H1 (cell line): Measurements from ENCODE around the gene LINC01488. TPM values are rescaled to one million over a fixed set of nuclear protein-coding genes. Genes with fewer than 3 reads are reported as not detected.

Experiments used
- CTCF ChIA-PET: fragments of 300-600 bp; sonication (Branson Sonifier 250); formaldehyde crosslinking; loops from one replicate; lab custom pipeline; 2021; ENCODE audit not compliant: partially characterized antibody; lab: Charles Lee
- POLR2A ChIA-PET: fragments of 300-600 bp; sonication (Branson Sonifier 250); formaldehyde crosslinking; loops from one replicate; lab custom pipeline; 2021; ENCODE audit warnings: inconsistent platforms; ENCODE audit not compliant: partially characterized antibody; lab: Charles Lee
- DNase-seq, 2 experiments: peaks; one replicate each; pipeline versions ENCODE4 v3.0.0 to v3.0.0-alpha.2; 2010 to 2022; ENCODE audit warnings: low spot score in 2 of 2, low read depth in 1 of 2, mixed read lengths in 1 of 2
- FAIRE-seq: peaks from 2 replicates; lab custom pipeline; 2011; peaks lifted over from hg19 to GRCh38; lab: Jason Lieb, UNC
- H2AFZ ChIP-seq: 2 replicates; pipeline ENCODE4 v1.8.1; 2012; ENCODE audit warnings: low read length, inconsistent platforms
- H2AK5ac ChIP-seq: 2 replicates; pipeline ENCODE4 v1.6.1; 2013; ENCODE audit warnings: low read depth, low read length
- H2BK120ac ChIP-seq: replicated peaks from 2 replicates; pipeline ENCODE3; 2013; ENCODE audit warnings: low read depth, low read length, inconsistent platforms
- H2BK12ac ChIP-seq: 2 replicates; pipeline ENCODE4 v1.6.1; 2013; ENCODE audit warnings: low read depth, low read length
- H2BK15ac ChIP-seq: 2 replicates; pipeline ENCODE4 v1.6.1; 2013; ENCODE audit warnings: low read length
- H2BK20ac ChIP-seq: 2 replicates; pipeline ENCODE4 v1.6.1; 2013; ENCODE audit warnings: low read length
- H2BK5ac ChIP-seq: 2 replicates; pipeline ENCODE4 v1.6.1; 2013; ENCODE audit warnings: low read depth, low read length
- H3K14ac ChIP-seq: 2 replicates; pipeline ENCODE4 v1.6.1; 2013; ENCODE audit warnings: inconsistent platforms; ENCODE audit not compliant: insufficient read length
- H3K18ac ChIP-seq: 2 replicates; pipeline ENCODE4 v1.6.1; 2013; ENCODE audit warnings: low read length; ENCODE audit errors: extremely low read depth
- H3K23ac ChIP-seq: 2 replicates; pipeline ENCODE4 v1.6.1; 2013; ENCODE audit warnings: inconsistent platforms; ENCODE audit not compliant: insufficient read length
- H3K23me2 ChIP-seq: 2 replicates; pipeline ENCODE4 v1.6.1; 2013; ENCODE audit warnings: low read depth, low read length
- H3K27ac ChIP-seq: 2 replicates; pipeline ENCODE4 v1.6.1; 2011; ENCODE audit warnings: low read depth, low read length, inconsistent platforms
- H3K27me3 ChIP-seq, 4 experiments: replicated peaks in 1 of 4; 1 replicate in 1 of 4; 2 replicates in 3 of 4; pipeline versions ENCODE4 v1.6.1 to v1.8.1; 2011 to 2013; ENCODE audit warnings: low read length in 3 of 4, mild to moderate bottlenecking in 3 of 4, inconsistent platforms in 2 of 4, mixed read lengths in 2 of 4, moderate library complexity in 1 of 4; ENCODE audit not compliant: control insufficient read depth in 3 of 4, insufficient read depth in 3 of 4; ENCODE audit errors: extremely low read depth in 1 of 4
- H3K36me3 ChIP-seq, 4 experiments: 2 replicates each; pipeline versions ENCODE4 v1.6.1 to v1.8.1; 2011 to 2013; ENCODE audit warnings: mild to moderate bottlenecking in 4 of 4, low read length in 3 of 4, moderate library complexity in 2 of 4, control low read depth in 1 of 4, inconsistent platforms in 1 of 4; ENCODE audit not compliant: insufficient read depth in 4 of 4, control insufficient read depth in 2 of 4
- H3K4ac ChIP-seq: replicated peaks from 2 replicates; pipeline ENCODE3; 2013; ENCODE audit warnings: low read length, low read depth, mixed read lengths, inconsistent platforms; ENCODE audit not compliant: insufficient read length
- H3K4me1 ChIP-seq, 4 experiments: replicated peaks in 1 of 4; 1 replicate in 1 of 4; 2 replicates in 3 of 4; pipeline versions ENCODE4 v1.6.1 to v1.8.1; 2011 to 2013; ENCODE audit warnings: low read length in 3 of 4, inconsistent platforms in 2 of 4, mixed read lengths in 1 of 4; ENCODE audit not compliant: insufficient read depth in 4 of 4, control insufficient read depth in 3 of 4
- H3K4me2 ChIP-seq, 2 experiments: 2 replicates each; pipeline versions ENCODE4 v1.6.1 to v1.8.1; 2011 to 2013; ENCODE audit warnings: low read depth in 2 of 2, low read length in 2 of 2, control low read depth in 1 of 2, inconsistent platforms in 1 of 2, mild to moderate bottlenecking in 1 of 2; ENCODE audit not compliant: insufficient read depth in 1 of 2
- H3K4me3 ChIP-seq, 4 experiments: fragments of 200-600, 300-600 bp in 1 of 4; sonication (generic), shearing (Covaris generic), sonication (Bioruptor Twin) in 1 of 4; 2 replicates each; pipeline versions ENCODE4 v1.5.1 to v1.8.1; 2011 to 2016; ENCODE audit warnings: low read length in 4 of 4, low read depth in 3 of 4, control low read depth in 2 of 4, inconsistent platforms in 2 of 4, mild to moderate bottlenecking in 2 of 4, mixed read lengths in 1 of 4, moderate library complexity in 1 of 4; ENCODE audit not compliant: insufficient read depth in 2 of 4; ENCODE audit errors: extremely low read depth in 1 of 4
- H3K56ac ChIP-seq: replicated peaks from 2 replicates; pipeline ENCODE3; 2013; ENCODE audit warnings: low read depth, mild to moderate bottlenecking, mixed read lengths, low read length, inconsistent platforms; ENCODE audit not compliant: insufficient read length
- H3K79me1 ChIP-seq: 2 replicates; pipeline ENCODE4 v1.6.1; 2013; ENCODE audit warnings: low read depth, low read length, control low read depth
- H3K79me2 ChIP-seq, 2 experiments: 2 replicates each; pipeline versions ENCODE4 v1.6.1 to v1.8.1; 2012 to 2013; ENCODE audit warnings: low read length in 2 of 2, mild to moderate bottlenecking in 2 of 2, inconsistent platforms in 1 of 2; ENCODE audit not compliant: insufficient read depth in 2 of 2, control insufficient read depth in 1 of 2
- H3K9ac ChIP-seq, 4 experiments: replicated peaks in 1 of 4; 1 replicate in 1 of 4; 2 replicates in 3 of 4; pipeline versions ENCODE4 v1.6.1 to v1.8.1; 2011 to 2013; ENCODE audit warnings: low read depth in 3 of 4, low read length in 3 of 4, control low read depth in 2 of 4, mild to moderate bottlenecking in 2 of 4, moderate library complexity in 2 of 4, inconsistent platforms in 1 of 4; ENCODE audit errors: extremely low read depth in 1 of 4
- H3K9me3 ChIP-seq, 2 experiments: 2 replicates each; pipeline versions ENCODE4 v1.6.1 to v1.8.1; 2012 to 2013; ENCODE audit warnings: mild to moderate bottlenecking in 2 of 2, moderate library complexity in 2 of 2, control low read depth in 1 of 2, inconsistent platforms in 1 of 2, low read depth in 1 of 2, low read length in 1 of 2, mixed read lengths in 1 of 2; ENCODE audit not compliant: insufficient read depth in 2 of 2
- H4K20me1 ChIP-seq, 2 experiments: replicated peaks in 1 of 2; 2 replicates each; pipeline versions ENCODE3 to v1.8.1; 2011 to 2013; ENCODE audit warnings: inconsistent platforms in 2 of 2, low read length in 2 of 2, mild to moderate bottlenecking in 1 of 2; ENCODE audit not compliant: insufficient read depth in 2 of 2, control insufficient read depth in 1 of 2
- H4K5ac ChIP-seq: 2 replicates; pipeline ENCODE4 v1.6.1; 2013; ENCODE audit warnings: low read length, low read depth, mixed read lengths, inconsistent platforms; ENCODE audit not compliant: insufficient read length
- H4K8ac ChIP-seq: 2 replicates; pipeline ENCODE4 v1.8.0; 2013; ENCODE audit warnings: mild to moderate bottlenecking, moderate library complexity, low read length, inconsistent platforms; ENCODE audit not compliant: insufficient read depth; ENCODE audit errors: extremely low read depth
- H4K91ac ChIP-seq: replicated peaks from 2 replicates; pipeline ENCODE3; 2013; ENCODE audit warnings: low read length, mixed read lengths, inconsistent platforms; ENCODE audit not compliant: insufficient read length
- CREB1 ChIP-seq: IDR thresholded peaks from 2 replicates; pipeline ENCODE4 v1.6.1; 2012; ENCODE audit warnings: inconsistent platforms
- CTBP2 ChIP-seq: IDR thresholded peaks from 2 replicates; pipeline ENCODE4 v1.7.0; 2011; ENCODE audit warnings: borderline replicate concordance, mild to moderate bottlenecking, moderate library complexity, mixed read lengths, low read length; ENCODE audit not compliant: insufficient read depth, insufficient read length
- KDM1A ChIP-seq: fragments of 200-600, 300-600 bp; sonication (generic); IDR thresholded peaks from 2 replicates; pipeline ENCODE4 v1.7.1; 2016; ENCODE audit warnings: mild to moderate bottlenecking, low read length, borderline replicate concordance
- KDM4A ChIP-seq: IDR thresholded peaks from one replicate; pipeline ENCODE4 v1.7.1; 2012; ENCODE audit warnings: low read depth, mild to moderate bottlenecking, moderate library complexity, low read length, inconsistent platforms; ENCODE audit not compliant: severe bottlenecking
- MAFK ChIP-seq: IDR thresholded peaks from 2 replicates; pipeline ENCODE4 v1.6.1; 2012; ENCODE audit warnings: low read depth, mild to moderate bottlenecking, improper control_type of control experiment, low read length
- NRF1 ChIP-seq: IDR thresholded peaks from 2 replicates; pipeline ENCODE4 v1.6.1; 2011; ENCODE audit warnings: mild to moderate bottlenecking, low read depth, low read length, improper control_type of control experiment
- SAP30 ChIP-seq: fragments of 300-600 bp; sonication (generic); IDR thresholded peaks from 2 replicates; pipeline ENCODE4 v1.7.1; 2012; ENCODE audit warnings: low read length, moderate library complexity, mild to moderate bottlenecking, inconsistent platforms; ENCODE audit not compliant: insufficient read depth, insufficient replicate concordance
- SP1 ChIP-seq: IDR thresholded peaks from 2 replicates; pipeline ENCODE4 v1.6.1; 2011; ENCODE audit warnings: low read depth, low read length
- SP2 ChIP-seq: IDR thresholded peaks from 2 replicates; pipeline ENCODE4 v1.6.1; 2012; ENCODE audit warnings: mild to moderate bottlenecking, low read length, inconsistent platforms
- SUZ12 ChIP-seq: fragments of 200-600 bp; sonication (generic); IDR thresholded peaks from 2 replicates; pipeline ENCODE4 v1.6.1; 2012; ENCODE audit warnings: mild to moderate bottlenecking, inconsistent platforms, low read length, moderate library complexity, mixed read lengths
- WGBS, 2 experiments: shearing (Covaris generic) in 1 of 2; methylation state at CpG; one replicate each; pipeline versions ENCODE4 v1.1.6 to v1.1.7; 2013 to 2015; ENCODE audit warnings: low lambda C conversion rate in 2 of 2, mixed read lengths in 2 of 2, inconsistent platforms in 1 of 2, low coverage in 1 of 2, missing lambda C conversion rate in 1 of 2; ENCODE audit not compliant: insufficient replicate concordance in 2 of 2, insufficient coverage in 1 of 2, insufficient read length in 1 of 2; ENCODE audit errors: extremely low coverage in 1 of 2, missing lambda C conversion rate in 1 of 2; 5-methylcytosine and 5-hydroxymethylcytosine counted together
- polyA plus RNA-seq, 7 experiments: library from polyadenylated mRNA; depleted of rRNA in 3 of 7; stranded (reverse) in 5 of 7; unstranded in 2 of 7; fragments of >200 nt in 5 of 7; fragments of 200-250 nt in 2 of 7; gene quantifications; 1 replicate in 5 of 7; 2 replicates in 1 of 7; 4 replicates in 1 of 7; pipeline versions ENCODE4 v1.2.1 to v1.2.3, GENCODE V29; 2011 to 2013; ENCODE audit warnings: missing spikeins in 2 of 7, mixed read lengths in 2 of 7
- total RNA-seq: library from RNA; stranded (reverse); fragmentation: NEBNext Ultra II Directional; extraction: Animal tissue kit (Norgen Biotek cat#: 25700); gene quantifications from 2 replicates; pipeline ENCODE4 v1.2.1, GENCODE V29; 2021
- TF ChIP-seq, protein P1 (sequence below): IDR thresholded peaks from 2 replicates; pipeline ENCODE4 v1.6.1; 2012; ENCODE audit warnings: inconsistent platforms

Gene LINC01488
- total and polyA plus RNA-seq, 2 of the 8 experiments (the other 6 are each of a cell fraction or from before 2014, with no cell fraction given), result not detected

DNA sequence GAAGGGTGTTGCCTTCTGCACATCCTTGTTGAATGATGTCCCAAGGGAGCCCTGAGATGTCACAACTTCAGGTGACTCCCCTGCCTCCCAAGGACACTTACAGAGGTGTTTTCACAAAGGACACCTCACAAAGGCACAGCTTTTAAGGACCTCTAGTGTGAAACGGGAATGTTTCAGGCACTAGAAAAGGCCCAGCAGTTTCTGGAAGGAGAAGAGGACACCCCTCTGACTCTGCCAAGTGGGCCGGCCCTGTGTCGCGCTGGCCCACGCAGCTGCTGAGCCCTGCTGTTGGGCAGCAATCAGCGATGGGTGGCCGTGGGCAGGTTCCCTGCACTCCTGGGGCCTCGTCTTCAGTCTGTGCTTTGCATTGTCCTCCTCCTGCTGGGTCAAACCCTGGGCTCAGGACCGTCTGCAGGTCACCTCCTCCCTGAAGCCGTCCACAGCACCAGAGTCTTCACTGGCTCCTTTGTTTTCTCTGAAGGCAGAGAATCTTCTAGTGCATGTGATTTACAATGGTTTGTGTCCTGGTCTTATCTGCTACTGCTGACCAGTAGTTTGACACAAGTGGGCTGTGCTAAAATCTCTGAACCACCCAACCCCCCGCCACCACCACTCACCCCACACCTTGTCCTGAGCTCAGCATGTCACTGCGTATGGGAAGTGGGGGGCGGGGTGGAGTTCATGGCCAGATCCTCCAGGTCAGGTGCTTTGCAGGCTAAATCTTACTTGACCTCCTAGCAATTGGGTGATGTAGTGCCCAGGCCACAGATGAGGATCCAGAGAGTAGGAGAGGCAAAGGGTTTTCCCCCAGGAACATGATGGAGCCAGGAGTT, 3.2 kb downstream of the LINC01488 start:
- Histone ChIP-seq H4K8ac (no peak overlapping the region; the same call in none of the 2 replicates), H3K23ac (no peak overlapping the region), H2BK120ac (no peak overlapping the region), H3K79me1 (no peaks in the 10 kb centered on the region), H3K27ac (no peak overlapping the region), H2AFZ (no peak overlapping the region), H3K23me2 (peaks cover 7% of the 10 kb centered on the region; the same call in 1 of the 2 replicates), H3K79me2 (no peaks in the 10 kb centered on the region), H3K4me2 (no peak overlapping the region), H4K91ac (peak overlapping the region; percentile 72), H3K4me3 (no peak overlapping the region), H3K4me1 (peaks cover 0 to 13% (median 4%) of the 10 kb centered on the region in 4 experiments; a peak in 4 of 7 replicates), H3K14ac (no peak overlapping the region), H4K5ac (no peak overlapping the region), H3K9me3 (no peaks in the 10 kb centered on the region), H2BK12ac (peak overlapping the region; percentile 81; the same call in 1 of the 2 replicates), H3K56ac (no peak overlapping the region), H3K9ac (no peak overlapping the region), H3K18ac (peak overlapping the region; percentile 42; the same call in 1 of the 2 replicates), H2BK15ac (0 out of 2 replicates have a peak overlapping the region, but pooled peaks have one; percentile 46), H3K36me3 (no peaks in the 10 kb centered on the region), H2AK5ac (peak overlapping the region; percentile 70; the same call in 1 of the 2 replicates), H3K4ac (no peak overlapping the region), H2BK20ac (peak overlapping the region; percentile 87), H4K20me1 (no peaks in the 10 kb centered on the region), H2BK5ac (peak overlapping the region; percentile 52; the same call in 1 of the 2 replicates), H3K27me3 (no peaks in the 10 kb centered on the region; a peak in 2 of 7 replicates)
- TF ChIP-seq SAP30 (no peak), CTBP2 (no peak), CREB1 (no peak), SP1 (no peak), KDM4A (no peak), MAFK (no peak), KDM1A (no peak), SUZ12 (no peak), NRF1 (no peak), SP2 (no peak)
- TF ChIP-seq, protein P1, sequence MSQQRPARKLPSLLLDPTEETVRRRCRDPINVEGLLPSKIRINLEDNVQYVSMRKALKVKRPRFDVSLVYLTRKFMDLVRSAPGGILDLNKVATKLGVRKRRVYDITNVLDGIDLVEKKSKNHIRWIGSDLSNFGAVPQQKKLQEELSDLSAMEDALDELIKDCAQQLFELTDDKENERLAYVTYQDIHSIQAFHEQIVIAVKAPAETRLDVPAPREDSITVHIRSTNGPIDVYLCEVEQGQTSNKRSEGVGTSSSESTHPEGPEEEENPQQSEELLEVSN, result no peak
- 95% methylated on average over 12 of the region's 13 CpGs; no CpG with 5 or more reads in 1 of the 2 experiments for WGBS, 2 experiments
- DNase-seq, result no peak
- ChIA-PET CTCF (interaction anchor here (1.3 kb wide), 1 partner anchor 383 kb away, joined by 3 read pairs; no protein-coding TSS in a partner anchor), POLR2A (interaction anchor here (1.3 to 2.0 kb wide), 2 partner anchors 153 to 158 kb away, joined by 3 to 8 read pairs; no protein-coding TSS in a partner anchor)
- FAIRE-seq, result no peak
